Measurements from ENCODE around the gene KRTAP5-4.

- TF ChIP-seq, protein P1, sequence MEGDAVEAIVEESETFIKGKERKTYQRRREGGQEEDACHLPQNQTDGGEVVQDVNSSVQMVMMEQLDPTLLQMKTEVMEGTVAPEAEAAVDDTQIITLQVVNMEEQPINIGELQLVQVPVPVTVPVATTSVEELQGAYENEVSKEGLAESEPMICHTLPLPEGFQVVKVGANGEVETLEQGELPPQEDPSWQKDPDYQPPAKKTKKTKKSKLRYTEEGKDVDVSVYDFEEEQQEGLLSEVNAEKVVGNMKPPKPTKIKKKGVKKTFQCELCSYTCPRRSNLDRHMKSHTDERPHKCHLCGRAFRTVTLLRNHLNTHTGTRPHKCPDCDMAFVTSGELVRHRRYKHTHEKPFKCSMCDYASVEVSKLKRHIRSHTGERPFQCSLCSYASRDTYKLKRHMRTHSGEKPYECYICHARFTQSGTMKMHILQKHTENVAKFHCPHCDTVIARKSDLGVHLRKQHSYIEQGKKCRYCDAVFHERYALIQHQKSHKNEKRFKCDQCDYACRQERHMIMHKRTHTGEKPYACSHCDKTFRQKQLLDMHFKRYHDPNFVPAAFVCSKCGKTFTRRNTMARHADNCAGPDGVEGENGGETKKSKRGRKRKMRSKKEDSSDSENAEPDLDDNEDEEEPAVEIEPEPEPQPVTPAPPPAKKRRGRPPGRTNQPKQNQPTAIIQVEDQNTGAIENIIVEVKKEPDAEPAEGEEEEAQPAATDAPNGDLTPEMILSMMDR (IDR thresholded peaks at IDR 0.05; ENCODE audit: low read depth, low read length, poor library complexity, severe bottlenecking): no peak
- no peak for TF ChIP-seq EZH2phosphoT487 (IDR thresholded peaks at IDR 0.05; ENCODE audit: borderline replicate concordance, low read length)
Measured at GRCh38 chr11:1629326-1630185, 7.6 kb upstream of the KRTAP5-4 start, which contains the start of gene KRTAP5-5.

All from DOHH2 (cell line).